ENCODE data around the gene ARID5B. TPM values are rescaled to one million over a fixed set of nuclear protein-coding genes. Genes with fewer than 3 reads are reported as not detected.

The ARID5B gene
- total and polyA plus RNA-seq, 2 donors (not counting 3 experiments of a cell fraction or from before 2014, with no cell fraction given) = 5.6 to 8.9 TPM

- H3K4me2 ChIP-seq (ENCODE audit: insufficient read depth, low read length) = no peak overlapping the region
- no peak overlapping the region for H3K4me3 ChIP-seq (replicated peaks in 1 of 3; ENCODE audit: insufficient read depth in 1 of 3, low read depth in 1 of 3, low read length in 3 of 3)
- H3K79me2 ChIP-seq (ENCODE audit: control insufficient read depth, insufficient read depth, low read length) = no peaks in the 10 kb centered on the region
- H3K36me3 ChIP-seq (ENCODE audit: control insufficient read depth in 2 of 2, extremely low read depth in 1 of 2, insufficient read depth in 2 of 2, low read length in 2 of 2) = no peaks in the 10 kb centered on the region
- DNase-seq (ENCODE audit: low read depth, low spot score) = no peak
- no peak overlapping the region for H3K9ac ChIP-seq (replicated peaks; ENCODE audit: extremely low read depth, insufficient read depth, low read length)
- H3K27me3 ChIP-seq (ENCODE audit: control insufficient read depth in 2 of 2, insufficient read depth in 2 of 2, low read length in 2 of 2) = no peaks in the 10 kb centered on the region
- H3K27ac ChIP-seq (ENCODE audit: insufficient read depth, low read depth, low read length) = no peak overlapping the region
- no peaks in the 10 kb centered on the region for H3K9me3 ChIP-seq (replicated peaks; ENCODE audit: control insufficient read depth, insufficient read depth, low read length)
- FAIRE-seq = peak; percentile 8
- ChIA-PET POLR2A (interaction anchor here (0.5 kb wide), 1 partner anchor 233 kb away, joined by 3 read pairs; no protein-coding TSS in a partner anchor), CTCF (interaction anchor here (0.8 kb wide), 1 partner anchor 135 kb away, joined by 3 read pairs; no protein-coding TSS in a partner anchor)
- H3K9me1 ChIP-seq (replicated peaks; ENCODE audit: control insufficient read depth, extremely low read depth, insufficient read depth, low read length) = no peaks in the 10 kb centered on the region
- dilution Hi-C loops (cut with MboI; ENCODE audit: extremely low pct_ligation_motif_present, low sequenced_read_pairs) (no loop called here), intact Hi-C loops (cut with micrococcal nuclease) (no loop called here)
- peaks cover 9% of the 10 kb centered on the region for H3K4me1 ChIP-seq (ENCODE audit: control insufficient read depth, extremely low read depth, insufficient read depth, low read length)
- TF ChIP-seq CTCF (IDR thresholded peaks at IDR 0.05; ENCODE audit: extremely low read depth in 1 of 2, insufficient read depth in 1 of 2, low read depth in 1 of 2, low read length in 2 of 2) = no peak
- TF ChIP-seq GATA2 (IDR thresholded peaks at IDR 0.05; ENCODE audit: insufficient read depth, insufficient read length, low read depth, low read length) = no peak
- no TSS peak for BruUV-seq (replicated peaks)
- H2AFZ ChIP-seq (ENCODE audit: low read depth, low read length) = no peak overlapping the region
- no peaks in the 10 kb centered on the region for H4K20me1 ChIP-seq (replicated peaks; ENCODE audit: control insufficient read depth, extremely low read depth, insufficient read depth, low read length)
These were observed 130.0 kb downstream of the ARID5B start for GRCh38 chr10:62031507-62031906.

- Histone ChIP-seq H2AFZ (ENCODE audit: low read depth, low read length) (no peak overlapping the region), H3K27me3 (ENCODE audit: control insufficient read depth in 2 of 2, insufficient read depth in 2 of 2, low read length in 2 of 2) (no peaks in the 10 kb centered on the region), H3K4me2 (ENCODE audit: insufficient read depth, low read length) (no peak overlapping the region), H3K4me1 (ENCODE audit: control insufficient read depth, extremely low read depth, insufficient read depth, low read length) (peaks cover 9% of the 10 kb centered on the region), H3K9ac (replicated peaks; ENCODE audit: extremely low read depth, insufficient read depth, low read length) (no peak overlapping the region), H3K27ac (ENCODE audit: insufficient read depth, low read depth, low read length) (no peak overlapping the region), H3K9me1 (replicated peaks; ENCODE audit: control insufficient read depth, extremely low read depth, insufficient read depth, low read length) (no peaks in the 10 kb centered on the region), H3K4me3 (replicated peaks in 1 of 3; ENCODE audit: insufficient read depth in 1 of 3, low read depth in 1 of 3, low read length in 3 of 3) (no peak overlapping the region), H3K79me2 (ENCODE audit: control insufficient read depth, insufficient read depth, low read length) (no peaks in the 10 kb centered on the region), H3K9me3 (replicated peaks; ENCODE audit: control insufficient read depth, insufficient read depth, low read length) (no peaks in the 10 kb centered on the region), H4K20me1 (replicated peaks; ENCODE audit: control insufficient read depth, extremely low read depth, insufficient read depth, low read length) (no peaks in the 10 kb centered on the region), H3K36me3 (ENCODE audit: control insufficient read depth in 2 of 2, extremely low read depth in 1 of 2, insufficient read depth in 2 of 2, low read length in 2 of 2) (no peaks in the 10 kb centered on the region)
- FAIRE-seq (no peak), DNase-seq (ENCODE audit: low read depth, low spot score) (no peak)
- POLR2A ChIA-PET = no interaction called here
- CTCF ChIA-PET = interaction anchor here (14.6 kb wide), 1 partner anchor 214 kb away, joined by 468 read pairs; no protein-coding TSS in a partner anchor
- BruUV-seq (replicated peaks) = no TSS peak
- dilution Hi-C loops (cut with MboI; ENCODE audit: extremely low pct_ligation_motif_present, low sequenced_read_pairs) (no loop called here), intact Hi-C loops (cut with micrococcal nuclease) (no loop called here)
- TF ChIP-seq POLR2A (IDR thresholded peaks at IDR 0.05; ENCODE audit: low read depth, low read length) (no peak), CTCF (IDR thresholded peaks at IDR 0.05; ENCODE audit: extremely low read depth in 1 of 2, insufficient read depth in 1 of 2, low read depth in 1 of 2, low read length in 2 of 2) (no peak), MAX (IDR thresholded peaks at IDR 0.05; ENCODE audit: insufficient read depth, insufficient read length) (no peak), MYC (IDR thresholded peaks at IDR 0.05; ENCODE audit: low read depth, low read length) (no peak), EZH2 (IDR thresholded peaks at IDR 0.05; ENCODE audit: borderline replicate concordance, low read depth, low read length, severe bottlenecking) (no peak), POLR2AphosphoS5 (IDR thresholded peaks at IDR 0.05; ENCODE audit: insufficient read depth, low read depth, low read length) (no peak), JUN (IDR thresholded peaks at IDR 0.05; ENCODE audit: borderline replicate concordance, insufficient read depth, insufficient read length, low read depth) (no peak), GATA2 (IDR thresholded peaks at IDR 0.05; ENCODE audit: insufficient read depth, insufficient read length, low read depth, low read length) (no peak), FOS (IDR thresholded peaks at IDR 0.05; ENCODE audit: borderline replicate concordance, insufficient read depth, low read length) (no peak)
These were observed 131.6 kb downstream of the ARID5B start for GRCh38 chr10:62033125-62033524.

Data from endothelial cell of umbilical vein (primary cell).